ENCODE results near the gene AMOTL1. TPM values are rescaled to one million over a fixed set of nuclear protein-coding genes. Genes with fewer than 3 reads are reported as not detected.

AMOTL1 gene
- polyA plus RNA-seq, 1 donor from 2014 or later, result 10.7 TPM

GRCh38 chr11:94910270-94910669 lies 142.1 kb downstream of the AMOTL1 start:
- H4K20me1 ChIP-seq (ENCODE audit: insufficient read depth), result no peaks in the 10 kb centered on the region
- no peaks in the 10 kb centered on the region for H3F3A ChIP-seq (ENCODE audit: insufficient read depth, low read length, poor library complexity, severe bottlenecking)
- no peaks in the 10 kb centered on the region for H3K27me3 ChIP-seq (ENCODE audit: insufficient read depth, low read depth, low read length)
- H3K36me3 ChIP-seq (ENCODE audit: insufficient read depth, low read length), result no peaks in the 10 kb centered on the region
- H3K79me2 ChIP-seq (replicated peaks; ENCODE audit: insufficient read depth, low read length), result no peaks in the 10 kb centered on the region
- H3K27ac ChIP-seq (ENCODE audit: low read length), result no peak overlapping the region
- no peak overlapping the region for H3K4me2 ChIP-seq (ENCODE audit: low read length)
- no peaks in the 10 kb centered on the region for H3K9me3 ChIP-seq (ENCODE audit: low read length)
- no peak overlapping the region for H3K4me3 ChIP-seq (ENCODE audit: low read length)
- no peak overlapping the region for H2AFZ ChIP-seq (ENCODE audit: low read depth, low read length)
- no peaks in the 10 kb centered on the region for H3K9me2 ChIP-seq (ENCODE audit: insufficient read depth, low read length)
- TF ChIP-seq REST (IDR thresholded peaks at IDR 0.05; ENCODE audit: borderline replicate concordance), result no peak
- TF ChIP-seq CTCF (IDR thresholded peaks at IDR 0.05; ENCODE audit: poor library complexity, severe bottlenecking), result no peak
- no peak for TF ChIP-seq POLR2AphosphoS5 (IDR thresholded peaks at IDR 0.05)
- no peak for TF ChIP-seq TAF1 (IDR thresholded peaks at IDR 0.05; ENCODE audit: low read depth)
- H3K9ac ChIP-seq (ENCODE audit: low read length), result no peak overlapping the region

GRCh38 chr11:94910779-94911178 lies 142.6 kb downstream of the AMOTL1 start:
- H4K20me1 ChIP-seq (ENCODE audit: insufficient read depth), result no peaks in the 10 kb centered on the region
- H3F3A ChIP-seq (ENCODE audit: insufficient read depth, low read length, poor library complexity, severe bottlenecking), result no peaks in the 10 kb centered on the region
- no peaks in the 10 kb centered on the region for H3K27me3 ChIP-seq (ENCODE audit: insufficient read depth, low read depth, low read length)
- H3K9me2 ChIP-seq (ENCODE audit: insufficient read depth, low read length), result no peaks in the 10 kb centered on the region
- no peak overlapping the region for H3K9ac ChIP-seq (ENCODE audit: low read length)
- no peaks in the 10 kb centered on the region for H3K79me2 ChIP-seq (replicated peaks; ENCODE audit: insufficient read depth, low read length)
- H2AFZ ChIP-seq (ENCODE audit: low read depth, low read length), result no peak overlapping the region
- TF ChIP-seq SMC3 (conservative IDR thresholded peaks at IDR 0.05; ENCODE audit: poor library complexity), result no peak
- no peak for TF ChIP-seq EZH2 (IDR thresholded peaks at IDR 0.05; ENCODE audit: borderline replicate concordance, insufficient read depth, low read length, poor library complexity, severe bottlenecking)
- TF ChIP-seq EP300 (conservative IDR thresholded peaks at IDR 0.05; ENCODE audit: poor library complexity, severe bottlenecking), result no peak
- no peak for TF ChIP-seq TAF1 (IDR thresholded peaks at IDR 0.05; ENCODE audit: low read depth)
- TF ChIP-seq CTCF (IDR thresholded peaks at IDR 0.05; ENCODE audit: poor library complexity, severe bottlenecking), result no peak
- H3K36me3 ChIP-seq (ENCODE audit: insufficient read depth, low read length), result no peaks in the 10 kb centered on the region
- H3K4me2 ChIP-seq (ENCODE audit: low read length), result no peak overlapping the region
- no peak overlapping the region for H3K4me3 ChIP-seq (ENCODE audit: low read length)
- H3K27ac ChIP-seq (ENCODE audit: low read length), result no peak overlapping the region
- H3K9me3 ChIP-seq (ENCODE audit: low read length), result no peaks in the 10 kb centered on the region
